Neural cell (in vitro differentiated cells): ENCODE measurements around the gene PSEN1. TPM values are rescaled to one million over a fixed set of nuclear protein-coding genes. Genes with fewer than 3 reads are reported as not detected.

Source experiments
- H2AFZ ChIP-seq: fragments of 200-600, 300-800 bp; sonication (generic), shearing (Covaris generic); 2 replicates; pipeline ENCODE4 v1.6.0; 2014; ENCODE audit warnings: low read depth, mild to moderate bottlenecking, antibody characterized with exemption, low read length, moderate library complexity
- H3F3A ChIP-seq: fragments of 200-600 bp; shearing (Covaris generic); 2 replicates; pipeline ENCODE4 v1.6.1; 2016; ENCODE audit warnings: mild to moderate bottlenecking, moderate library complexity, mixed read lengths, antibody characterized with exemption, low read length; ENCODE audit not compliant: insufficient read depth, poor library complexity, severe bottlenecking
- H3K27ac ChIP-seq: fragments of 200-600, 300-800 bp; sonication (generic), shearing (Covaris generic); 2 replicates; pipeline ENCODE4 v1.5.1; 2014; ENCODE audit warnings: mild to moderate bottlenecking, low read length, moderate library complexity
- H3K27me3 ChIP-seq: fragments of 300-800, 200-600 bp; sonication (generic), shearing (Covaris generic); 2 replicates; pipeline ENCODE4 v1.6.0; 2014; ENCODE audit warnings: mild to moderate bottlenecking, low read depth, low read length, moderate library complexity; ENCODE audit not compliant: insufficient read depth
- H3K36me3 ChIP-seq: fragments of 300-800, 200-600 bp; sonication (generic), shearing (Covaris generic); 2 replicates; pipeline ENCODE4 v1.5.1; 2014; ENCODE audit warnings: mild to moderate bottlenecking, antibody characterized with exemption, low read length, moderate library complexity; ENCODE audit not compliant: insufficient read depth
- H3K4me2 ChIP-seq: fragments of 300-800, 200-600 bp; sonication (generic), shearing (Covaris generic); 2 replicates; pipeline ENCODE4 v1.6.0; 2014; ENCODE audit warnings: mild to moderate bottlenecking, low read length
- H3K4me3 ChIP-seq: fragments of 300-800, 200-600 bp; sonication (generic), shearing (Covaris generic); 2 replicates; pipeline ENCODE4 v1.5.1; 2014; ENCODE audit warnings: mild to moderate bottlenecking, low read length, moderate library complexity
- H3K79me2 ChIP-seq: fragments of 200-600 bp; shearing (Covaris generic); replicated peaks from 2 replicates; pipeline ENCODE4 v1.6.0; 2014; ENCODE audit warnings: mild to moderate bottlenecking, low read length, moderate library complexity; ENCODE audit not compliant: insufficient read depth
- H3K9ac ChIP-seq: fragments of 300-800, 200-600 bp; sonication (generic), shearing (Covaris generic); 2 replicates; pipeline ENCODE4 v1.6.1; 2016; ENCODE audit warnings: mild to moderate bottlenecking, low read length, mixed read lengths
- H3K9me2 ChIP-seq: fragments of 200-600 bp; shearing (Covaris generic); 2 replicates; pipeline ENCODE4 v1.6.1; 2016; ENCODE audit warnings: mild to moderate bottlenecking, low read length, mixed read lengths; ENCODE audit not compliant: insufficient read depth
- H3K9me3 ChIP-seq: fragments of 200-600, 300-800 bp; sonication (generic), shearing (Covaris generic); 2 replicates; pipeline ENCODE4 v1.6.1; 2016; ENCODE audit warnings: mild to moderate bottlenecking, mixed run types, low read length, moderate library complexity, mixed read lengths
- H4K20me1 ChIP-seq: fragments of 200-600 bp; shearing (Covaris generic); 2 replicates; pipeline ENCODE4 v1.6.1; 2016; ENCODE audit warnings: mild to moderate bottlenecking, mixed run types; ENCODE audit not compliant: insufficient read depth
- CTCF ChIP-seq: fragments of 450-650 bp; IDR thresholded peaks from 2 replicates; pipeline ENCODE4 v1.5.1; 2014; ENCODE audit warnings: antibody characterized with exemption, mild to moderate bottlenecking, moderate library complexity; ENCODE audit not compliant: poor library complexity, severe bottlenecking
- EP300 ChIP-seq: fragments of 450-650 bp; conservative IDR thresholded peaks from 2 replicates; pipeline ENCODE4 v1.6.1; 2014; ENCODE audit warnings: antibody characterized with exemption, mild to moderate bottlenecking, moderate library complexity; ENCODE audit not compliant: poor library complexity, severe bottlenecking
- EZH2 ChIP-seq: fragments of 200-600, 300-800 bp; shearing (Covaris generic), sonication (generic); IDR thresholded peaks from 2 replicates; pipeline ENCODE4 v1.6.1; 2014; ENCODE audit warnings: antibody characterized with exemption, low read length, borderline replicate concordance, mild to moderate bottlenecking; ENCODE audit not compliant: insufficient read depth, poor library complexity, severe bottlenecking
- MXI1 ChIP-seq: fragments of 450-650 bp; conservative IDR thresholded peaks from 2 replicates; pipeline ENCODE4 v1.6.1; 2014; ENCODE audit warnings: antibody characterized with exemption, mild to moderate bottlenecking; ENCODE audit not compliant: poor library complexity, severe bottlenecking
- POLR2AphosphoS5 ChIP-seq: IDR thresholded peaks from 2 replicates; pipeline ENCODE4 v1.6.1; 2012
- RAD21 ChIP-seq: fragments of 450-650 bp; conservative IDR thresholded peaks from 2 replicates; pipeline ENCODE4 v1.6.1; 2014; ENCODE audit warnings: antibody characterized with exemption, mild to moderate bottlenecking, moderate library complexity
- REST ChIP-seq: IDR thresholded peaks from 2 replicates; pipeline ENCODE4 v1.6.1; 2012; ENCODE audit warnings: borderline replicate concordance
- SMC3 ChIP-seq: fragments of 450-650 bp; conservative IDR thresholded peaks from 2 replicates; pipeline ENCODE4 v1.6.1; 2014; ENCODE audit warnings: antibody characterized with exemption, mild to moderate bottlenecking, moderate library complexity; ENCODE audit not compliant: poor library complexity
- TAF1 ChIP-seq: IDR thresholded peaks from 2 replicates; pipeline ENCODE4 v1.6.1; 2012; ENCODE audit warnings: low read depth
- polyA plus RNA-seq: library from polyadenylated mRNA; depleted of rRNA; stranded (reverse); fragments of >200 nt; gene quantifications from 2 replicates; pipeline ENCODE4 v1.2.3, GENCODE V29; 2014

The PSEN1 gene
- polyA plus RNA-seq, 1 donor from 2014 or later, result 40.3 TPM

GRCh38 chr14:73149753-73150152, 13.4 kb downstream of the PSEN1 start:
- no peak for TF ChIP-seq EP300
- TF ChIP-seq TAF1, result no peak
- TF ChIP-seq POLR2AphosphoS5, result no peak
- no peak for TF ChIP-seq REST
- no peak for TF ChIP-seq SMC3
- TF ChIP-seq RAD21, result no peak
- no peak for TF ChIP-seq MXI1
- TF ChIP-seq CTCF, result no peak
- TF ChIP-seq EZH2, result no peak
- no peak overlapping the region for H3K4me2 ChIP-seq
- no peaks in the 10 kb centered on the region for H3K36me3 ChIP-seq
- H3F3A ChIP-seq, result no peaks in the 10 kb centered on the region
- no peaks in the 10 kb centered on the region for H3K27me3 ChIP-seq
- H3K27ac ChIP-seq, result no peak overlapping the region
- no peaks in the 10 kb centered on the region for H3K9me3 ChIP-seq
- no peak overlapping the region for H3K9ac ChIP-seq
- H4K20me1 ChIP-seq, result no peaks in the 10 kb centered on the region
- no peak overlapping the region for H3K4me3 ChIP-seq
- H3K9me2 ChIP-seq, result no peaks in the 10 kb centered on the region
- H2AFZ ChIP-seq, result no peak overlapping the region
- peaks cover 21% of the 10 kb centered on the region for H3K79me2 ChIP-seq

GRCh38 chr14:73153272-73153671, 17.0 kb downstream of the PSEN1 start:
- Histone ChIP-seq H4K20me1 (no peaks in the 10 kb centered on the region), H3K4me2 (no peak overlapping the region), H3K79me2 (no peaks in the 10 kb centered on the region), H3K9me3 (no peaks in the 10 kb centered on the region), H3K27ac (no peak overlapping the region), H3F3A (no peaks in the 10 kb centered on the region), H3K9me2 (no peaks in the 10 kb centered on the region), H3K27me3 (no peaks in the 10 kb centered on the region), H3K9ac (no peak overlapping the region), H2AFZ (no peak overlapping the region), H3K36me3 (no peaks in the 10 kb centered on the region), H3K4me3 (no peak overlapping the region)
- TF ChIP-seq REST (no peak), MXI1 (no peak), CTCF (no peak), SMC3 (no peak), RAD21 (no peak), POLR2AphosphoS5 (no peak), EZH2 (no peak), TAF1 (no peak), EP300 (no peak)
